Small intestine (tissue), 16 donors: Measurements from ENCODE around the gene FAM13A. TPM values are rescaled to one million over a fixed set of nuclear protein-coding genes. Genes with fewer than 3 reads are reported as not detected.

Experiments
- DNase-seq, 2 donors: peaks; one replicate each; pipeline versions ENCODE4 v3.0.0 to v3.0.0-alpha.2; 2013
- FAIRE-seq: peaks from 2 replicates; lab custom pipeline; 2012; peaks lifted over from hg19 to GRCh38; lab: Jason Lieb, UNC
- H3K27ac ChIP-seq, 3 donors: one replicate each; pipeline ENCODE4 v1.5.1; 2013; ENCODE audit warnings: low read length in 2 of 3, mild to moderate bottlenecking in 2 of 3, control low read depth in 1 of 3, inconsistent platforms in 1 of 3, low read depth in 1 of 3, moderate library complexity in 1 of 3
- H3K27me3 ChIP-seq, 3 donors: one replicate each; pipeline ENCODE4 v1.6.1; 2013; ENCODE audit warnings: low read length in 3 of 3, inconsistent platforms in 1 of 3; ENCODE audit not compliant: control insufficient read depth in 3 of 3, insufficient read depth in 3 of 3
- H3K36me3 ChIP-seq, 3 donors: one replicate each; pipeline ENCODE4 v1.6.1; 2013; ENCODE audit warnings: low read length in 3 of 3, inconsistent platforms in 1 of 3, low read depth in 1 of 3, mild to moderate bottlenecking in 1 of 3, moderate library complexity in 1 of 3; ENCODE audit not compliant: control insufficient read depth in 3 of 3, insufficient read depth in 2 of 3
- H3K4me1 ChIP-seq, 3 donors: one replicate each; pipeline ENCODE4 v1.6.1; 2013; ENCODE audit warnings: low read length in 2 of 3, inconsistent platforms in 1 of 3, low read depth in 1 of 3, mild to moderate bottlenecking in 1 of 3, moderate library complexity in 1 of 3; ENCODE audit not compliant: control insufficient read depth in 3 of 3, insufficient read depth in 2 of 3
- H3K4me3 ChIP-seq, 3 donors: one replicate each; pipeline ENCODE4 v1.5.1; 2013; ENCODE audit warnings: low read length in 3 of 3, control low read depth in 1 of 3, inconsistent platforms in 1 of 3, low read depth in 1 of 3, mild to moderate bottlenecking in 1 of 3, moderate library complexity in 1 of 3
- H3K9me3 ChIP-seq, 2 donors: one replicate each; pipeline ENCODE4 v1.6.1; 2013; ENCODE audit warnings: low read depth in 1 of 2, low read length in 1 of 2; ENCODE audit not compliant: control insufficient read depth in 2 of 2, insufficient read depth in 1 of 2
- WGBS, 3 donors: extraction: QIAGEN DNeasy Blood & Tissue Kit; methylation state at CpG; one replicate each; pipeline ENCODE4 v1.1.7; 2013; 5-methylcytosine and 5-hydroxymethylcytosine counted together
- long read RNA-seq, 10 donors: transcript quantifications; one replicate each; lab custom pipeline, GENCODE V29; 2026
- polyA plus RNA-seq, 4 donors: library from polyadenylated mRNA; stranded (reverse) in 3 of 4; unstranded in 1 of 4; fragments of 200-250 nt in 3 of 4; fragments of 120-200 nt in 1 of 4; gene quantifications; one replicate each; pipeline versions ENCODE4 v1.2.1 to v1.2.3, GENCODE V29; 2013
- donor health status: healthy with polysubstance abuse.
- donor health status: control.
- donor health status: control.
- donor health status: Bipolar disorder and iron deficiency.
- donor health status: healthy.

Gene FAM13A
- 10 to 100 TPM; 11.2 to 81.0 (median 58.4) TPM for polyA plus RNA-seq
- long read RNA-seq, donor 1, partial matches to known transcripts: 6 of 11 reads
- long read RNA-seq, donor 1, other reads (novel, unspliced or antisense): 0 of 11 reads
- long read RNA-seq, donor 2, partial matches to known transcripts: 0 of 2 reads
- long read RNA-seq, donor 2, other reads (novel, unspliced or antisense): 0 of 2 reads
- long read RNA-seq, donor 3, partial matches to known transcripts: 10 of 15 reads
- long read RNA-seq, donor 3, other reads (novel, unspliced or antisense): 0 of 15 reads
- long read RNA-seq, donor 4: 0 reads
- long read RNA-seq, donor 5, partial matches to known transcripts: 0 of 1 reads
- long read RNA-seq, donor 5, other reads (novel, unspliced or antisense): 0 of 1 reads
- long read RNA-seq, donor 6, transcript FAM13A-212 (18 exons, 3,169 nt): major isoform, 5 of 9 reads
- long read RNA-seq, donor 6, partial matches to known transcripts: 0 of 9 reads
- long read RNA-seq, donor 6, other reads (novel, unspliced or antisense): 0 of 9 reads
- long read RNA-seq, donor 7: 0 reads
- long read RNA-seq, donor 8, partial matches to known transcripts: 0 of 1 reads
- long read RNA-seq, donor 8, other reads (novel, unspliced or antisense): 0 of 1 reads
- long read RNA-seq, donor 9, partial matches to known transcripts: 0 of 2 reads
- long read RNA-seq, donor 9, other reads (novel, unspliced or antisense): 0 of 2 reads
- long read RNA-seq, donor 10, partial matches to known transcripts: 0 of 4 reads
- long read RNA-seq, donor 10, other reads (novel, unspliced or antisense): 0 of 4 reads

DNA sequence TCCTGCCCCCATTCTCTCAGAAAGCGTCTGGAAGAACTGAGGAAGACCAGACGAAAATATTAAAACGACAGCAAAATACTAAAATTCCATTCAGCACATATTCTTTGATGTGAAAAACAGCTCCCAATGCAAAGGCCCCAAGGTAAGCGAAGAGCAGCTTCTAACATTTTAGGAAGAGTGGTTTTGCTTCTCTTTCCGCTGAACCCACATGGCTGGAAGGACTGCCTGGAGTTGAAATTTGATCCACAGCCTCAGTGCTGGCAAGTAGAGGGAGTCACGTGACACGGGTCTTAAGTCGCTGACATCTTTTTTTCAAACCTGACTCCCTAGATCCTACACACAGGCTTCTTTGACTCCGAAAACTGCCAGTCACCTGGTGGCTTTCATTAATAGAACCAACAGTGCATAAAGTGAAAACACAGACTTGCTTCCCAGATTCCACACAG is at the start of gene FAM13A:
FAM13A (minus strand) TSS at position 233 of the 446 bp plus-strand sequence; CDS start at position 12, 221 bp downstream.
- Histone ChIP-seq H3K4me1 (peaks cover 0 to 3% (median 0%) of the 10 kb centered on the region in 3 donors), H3K36me3 (peaks cover 0 to under 1% (median 0%) of the 10 kb centered on the region in 3 donors), H3K9me3 (no peaks in the 10 kb centered on the region), H3K27ac (peak within 1 kb of the TSS in 2 of 3 donors; percentile 47 to 69), H3K4me3 (peak within 1 kb of the TSS in 2 of 3 donors; percentile 31 to 46), H3K27me3 (no peaks in the 10 kb centered on the region)
- peak; percentile 89 to 93 for DNase-seq
- 7 to 15% (median 8%) methylated on average over 9 of the region's 9 CpGs for WGBS, 3 donors
- FAIRE-seq: no peak

DNA sequence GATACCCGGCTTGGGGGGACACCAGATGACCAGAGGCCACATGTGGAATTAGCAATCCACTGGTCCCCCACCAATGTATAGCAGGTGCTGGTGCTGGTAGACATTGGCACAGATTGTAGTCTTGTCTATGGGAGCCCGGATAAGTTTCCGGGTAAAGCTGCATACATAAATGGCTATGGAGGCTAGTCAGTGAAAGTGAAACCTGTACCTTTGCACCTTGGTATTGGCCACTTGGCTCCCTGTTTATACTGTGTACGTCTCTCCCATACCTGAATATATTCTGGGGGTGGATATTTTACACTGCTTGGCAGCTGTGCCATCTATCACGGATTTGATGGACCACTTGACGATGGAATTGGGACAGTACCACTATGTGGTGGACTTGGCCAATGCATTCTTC is 48.7 kb upstream of the FAM13A start:
- H3K36me3 ChIP-seq: no peaks in the 10 kb centered on the region
- no peaks in the 10 kb centered on the region for H3K27me3 ChIP-seq
- H3K4me1 ChIP-seq: peaks cover 0 to 3% (median 0%) of the 10 kb centered on the region in 3 donors
- peaks cover 0 to 8% of the 10 kb centered on the region in 2 donors for H3K9me3 ChIP-seq
- no peak overlapping the region for H3K4me3 ChIP-seq
- H3K27ac ChIP-seq: no peak overlapping the region
- WGBS, 3 donors: 27 to 73% (median 49%) methylated on average over 6 of the region's 6 CpGs
- peak in 1 of 2 donors; percentile 82 for DNase-seq
- FAIRE-seq: no peak

DNA sequence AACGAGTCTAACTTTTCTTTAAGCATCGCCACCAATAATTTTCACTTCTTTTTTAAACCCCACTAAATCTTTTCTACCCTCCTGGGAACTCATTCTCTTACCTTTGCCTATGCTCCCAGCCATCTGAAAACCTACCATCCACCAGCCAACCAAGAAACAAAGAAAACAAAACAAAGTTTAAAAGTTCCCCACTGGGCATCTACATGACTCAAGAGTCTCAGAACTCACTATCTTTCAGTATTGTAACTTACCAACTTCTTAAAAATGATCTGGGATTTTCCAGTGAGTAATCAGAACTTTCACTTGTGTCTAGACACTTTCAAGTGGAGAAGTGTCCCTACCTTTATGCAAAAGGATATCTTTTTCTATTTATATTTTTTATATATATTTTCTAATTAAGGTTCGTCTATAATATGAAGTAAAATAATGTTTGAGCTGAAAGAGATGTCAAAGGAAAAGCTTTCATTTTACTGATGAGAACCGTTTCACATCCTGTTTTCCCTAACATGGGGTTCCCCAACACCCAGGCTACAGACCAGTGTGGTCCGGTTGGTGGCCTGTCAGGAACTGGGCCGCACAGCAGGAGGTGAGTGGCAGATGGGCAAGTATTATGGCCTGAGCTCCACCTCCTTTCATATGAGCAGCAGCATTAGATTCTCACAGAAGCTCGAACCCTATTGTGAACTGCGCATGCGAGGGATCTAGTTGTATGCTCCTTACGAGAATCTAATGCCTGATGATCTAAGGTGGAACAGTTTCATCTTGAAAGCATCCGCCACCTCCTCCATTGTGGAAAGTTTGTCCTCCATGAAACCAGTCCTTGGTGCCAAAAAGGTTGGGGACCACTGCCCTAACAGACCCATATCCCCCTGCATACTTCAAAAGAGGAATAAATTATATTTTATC is 44.5 kb upstream of the FAM13A start:
- DNase-seq (no peak), FAIRE-seq (no peak)
- Histone ChIP-seq H3K27ac (no peak overlapping the region), H3K9me3 (no peaks in the 10 kb centered on the region), H3K36me3 (no peaks in the 10 kb centered on the region), H3K4me3 (no peak overlapping the region), H3K4me1 (no peaks in the 10 kb centered on the region), H3K27me3 (no peaks in the 10 kb centered on the region)
- WGBS, 3 donors: 79 to 93% (median 80%) methylated on average over 11 of the region's 11 CpGs

DNA sequence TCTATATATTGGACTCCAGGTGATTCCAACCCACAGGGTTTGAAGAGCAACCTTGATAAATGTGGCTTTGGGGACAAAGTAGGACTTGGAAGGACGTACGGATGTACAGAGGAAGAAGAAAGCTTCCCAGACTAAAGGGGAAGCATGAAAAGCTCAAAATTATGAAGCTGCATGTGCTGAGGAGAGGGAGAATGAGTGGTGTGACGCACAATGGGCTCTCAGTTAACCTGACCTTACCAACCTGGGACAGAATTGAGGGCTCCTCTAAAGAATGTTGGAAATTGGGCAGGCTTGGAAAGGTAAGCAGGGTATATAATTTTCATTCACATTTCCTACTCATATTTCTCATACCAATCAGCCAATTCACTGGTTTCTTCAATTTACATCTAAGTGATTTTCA is 43.9 kb upstream of the FAM13A start:
- H3K27ac ChIP-seq: no peak overlapping the region
- FAIRE-seq (no peak), DNase-seq (no peak)
- H3K9me3 ChIP-seq: no peaks in the 10 kb centered on the region
- H3K36me3 ChIP-seq: no peaks in the 10 kb centered on the region
- H3K4me3 ChIP-seq: no peak overlapping the region
- no peaks in the 10 kb centered on the region for H3K27me3 ChIP-seq
- no peaks in the 10 kb centered on the region for H3K4me1 ChIP-seq
- WGBS, 3 donors: 77 to 92% (median 85%) methylated on average over 3 of the region's 3 CpGs

DNA sequence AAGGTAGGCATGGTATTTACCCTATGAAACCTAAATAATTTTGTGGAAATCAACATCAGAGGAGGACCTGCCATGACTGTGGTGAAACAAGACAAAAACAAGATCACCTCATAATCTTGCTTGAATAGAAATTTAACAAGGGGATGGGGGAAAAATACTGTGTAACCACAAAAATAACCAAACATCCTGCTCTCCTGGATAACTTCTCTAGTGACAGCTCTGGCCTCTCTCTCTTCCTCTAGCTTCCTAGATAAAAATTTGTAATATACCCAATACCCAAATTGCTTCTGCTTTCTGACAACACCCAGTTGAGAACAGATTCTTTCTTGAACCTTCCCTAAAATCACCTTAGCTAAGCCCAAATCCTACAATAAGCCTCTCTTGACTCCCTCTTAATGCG is 42.5 kb upstream of the FAM13A start:
- Histone ChIP-seq H3K9me3 (no peaks in the 10 kb centered on the region), H3K4me1 (no peaks in the 10 kb centered on the region), H3K4me3 (no peak overlapping the region), H3K36me3 (no peaks in the 10 kb centered on the region), H3K27ac (no peak overlapping the region), H3K27me3 (no peaks in the 10 kb centered on the region)
- no peak for FAIRE-seq
- no peak for DNase-seq
- 94 to 98% (median 97%) methylated on average over 1 of the region's 1 CpG for WGBS, 3 donors

- FAIRE-seq (no peak), DNase-seq (no peak)
- H3K27ac ChIP-seq: no peak overlapping the region
- no peaks in the 10 kb centered on the region for H3K9me3 ChIP-seq
- 88 to 95% (median 93%) methylated on average over 2 of the region's 2 CpGs for WGBS, 3 donors
- no peak overlapping the region for H3K4me3 ChIP-seq
- no peaks in the 10 kb centered on the region for H3K4me1 ChIP-seq
- no peaks in the 10 kb centered on the region for H3K36me3 ChIP-seq
- no peaks in the 10 kb centered on the region for H3K27me3 ChIP-seq
Observed at GRCh38 chr4:89099034-89099433, 42.0 kb upstream of the FAM13A start.

DNA sequence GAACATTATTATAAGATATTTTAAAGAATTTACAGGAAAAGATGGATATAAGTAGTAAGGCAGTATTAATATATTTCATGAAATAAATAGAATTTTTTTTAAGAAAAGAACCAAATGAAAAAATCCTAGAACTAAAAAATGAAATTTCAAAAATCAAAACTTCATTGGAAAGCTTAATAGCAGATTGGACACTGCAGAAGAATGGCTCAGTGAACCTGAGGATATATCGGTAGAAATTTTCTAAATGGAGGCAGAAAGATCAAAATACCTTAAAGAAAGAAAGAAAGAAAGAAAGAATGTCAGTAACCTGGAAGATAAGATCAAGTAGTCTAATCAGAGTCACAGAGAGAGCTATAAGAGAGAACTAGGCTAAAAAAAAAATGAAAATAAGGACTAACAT is 21.3 kb upstream of the FAM13A start:
- H3K27ac ChIP-seq: no peak overlapping the region
- WGBS, 3 donors: 95 to 100% (median 97%) methylated on average over 1 of the region's 1 CpG
- DNase-seq (no peak), FAIRE-seq (no peak)
- no peaks in the 10 kb centered on the region for H3K4me1 ChIP-seq
- no peaks in the 10 kb centered on the region for H3K36me3 ChIP-seq
- H3K4me3 ChIP-seq: no peak overlapping the region
- H3K27me3 ChIP-seq: peaks cover 0 to 2% (median 0%) of the 10 kb centered on the region in 3 donors
- peaks cover 0 to 18% of the 10 kb centered on the region in 2 donors for H3K9me3 ChIP-seq

GRCh38 chr4:89077761-89078160 is 20.8 kb upstream of the FAM13A start:
- H3K4me1 ChIP-seq: no peaks in the 10 kb centered on the region
- no peaks in the 10 kb centered on the region for H3K36me3 ChIP-seq
- no peak for FAIRE-seq
- no peak overlapping the region for H3K4me3 ChIP-seq
- no peak overlapping the region for H3K27ac ChIP-seq
- H3K9me3 ChIP-seq: peaks cover 0 to 18% of the 10 kb centered on the region in 2 donors
- peaks cover 0 to 2% (median 0%) of the 10 kb centered on the region in 3 donors for H3K27me3 ChIP-seq
- no peak for DNase-seq
